GM06990 (cell line): Measurements from ENCODE around the gene SLC11A2.

Source experiments
- DNase-seq: peaks from one replicate; pipeline ENCODE4 v3.0.0-alpha.2; 2011; ENCODE audit not compliant: insufficient read length; ENCODE audit errors: extremely low read depth
- H3K27me3 ChIP-seq: replicated peaks from 2 replicates; pipeline ENCODE4 v1.6.0; 2011; ENCODE audit warnings: low read length; ENCODE audit not compliant: control insufficient read depth, insufficient read depth
- H3K36me3 ChIP-seq: 2 replicates; pipeline ENCODE4 v1.5.1; 2011; ENCODE audit warnings: low read length; ENCODE audit not compliant: control insufficient read depth, insufficient read depth
- H3K4me3 ChIP-seq: replicated peaks from 2 replicates; pipeline ENCODE4 v1.5.1; 2011; ENCODE audit warnings: low read depth, mild to moderate bottlenecking, control low read depth, low read length
- TF ChIP-seq, protein P1 (sequence below): IDR thresholded peaks from 2 replicates; pipeline ENCODE4 v1.5.1; 2011; ENCODE audit warnings: low read length, control low read depth, mild to moderate bottlenecking, inconsistent platforms; ENCODE audit not compliant: insufficient read depth, poor library complexity, severe bottlenecking

SLC11A2 gene

DNA sequence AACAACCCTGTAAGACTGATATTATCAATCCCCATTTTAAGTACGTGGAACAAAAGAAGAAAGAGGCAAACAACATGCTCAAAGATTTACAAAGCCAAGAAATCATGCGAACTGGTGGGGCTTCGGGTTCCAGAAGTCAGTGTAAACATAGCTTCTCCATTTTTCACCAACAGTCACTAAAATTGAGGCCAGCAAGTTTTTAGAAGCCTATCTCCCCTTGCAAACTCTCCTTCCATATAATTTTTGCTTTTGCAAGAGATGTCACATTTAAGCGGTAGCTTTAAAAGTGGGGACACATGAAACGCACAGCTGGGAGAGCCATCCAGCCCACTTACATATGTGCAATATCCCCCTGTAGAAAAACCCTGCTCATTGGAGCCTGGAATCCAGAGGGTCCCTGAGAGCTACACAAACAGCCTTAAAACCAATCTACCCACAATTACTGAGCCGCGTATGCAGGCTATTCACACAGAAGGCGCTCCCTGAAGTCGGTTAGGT, 797 bp downstream of the SLC11A2 start:
- TF ChIP-seq, protein P1, sequence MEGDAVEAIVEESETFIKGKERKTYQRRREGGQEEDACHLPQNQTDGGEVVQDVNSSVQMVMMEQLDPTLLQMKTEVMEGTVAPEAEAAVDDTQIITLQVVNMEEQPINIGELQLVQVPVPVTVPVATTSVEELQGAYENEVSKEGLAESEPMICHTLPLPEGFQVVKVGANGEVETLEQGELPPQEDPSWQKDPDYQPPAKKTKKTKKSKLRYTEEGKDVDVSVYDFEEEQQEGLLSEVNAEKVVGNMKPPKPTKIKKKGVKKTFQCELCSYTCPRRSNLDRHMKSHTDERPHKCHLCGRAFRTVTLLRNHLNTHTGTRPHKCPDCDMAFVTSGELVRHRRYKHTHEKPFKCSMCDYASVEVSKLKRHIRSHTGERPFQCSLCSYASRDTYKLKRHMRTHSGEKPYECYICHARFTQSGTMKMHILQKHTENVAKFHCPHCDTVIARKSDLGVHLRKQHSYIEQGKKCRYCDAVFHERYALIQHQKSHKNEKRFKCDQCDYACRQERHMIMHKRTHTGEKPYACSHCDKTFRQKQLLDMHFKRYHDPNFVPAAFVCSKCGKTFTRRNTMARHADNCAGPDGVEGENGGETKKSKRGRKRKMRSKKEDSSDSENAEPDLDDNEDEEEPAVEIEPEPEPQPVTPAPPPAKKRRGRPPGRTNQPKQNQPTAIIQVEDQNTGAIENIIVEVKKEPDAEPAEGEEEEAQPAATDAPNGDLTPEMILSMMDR, result no peak
- DNase-seq, result no peak
- H3K36me3 ChIP-seq, result no peaks in the 10 kb centered on the region
- peak overlapping the region; percentile 88 for H3K4me3 ChIP-seq
- no peaks in the 10 kb centered on the region for H3K27me3 ChIP-seq

DNA sequence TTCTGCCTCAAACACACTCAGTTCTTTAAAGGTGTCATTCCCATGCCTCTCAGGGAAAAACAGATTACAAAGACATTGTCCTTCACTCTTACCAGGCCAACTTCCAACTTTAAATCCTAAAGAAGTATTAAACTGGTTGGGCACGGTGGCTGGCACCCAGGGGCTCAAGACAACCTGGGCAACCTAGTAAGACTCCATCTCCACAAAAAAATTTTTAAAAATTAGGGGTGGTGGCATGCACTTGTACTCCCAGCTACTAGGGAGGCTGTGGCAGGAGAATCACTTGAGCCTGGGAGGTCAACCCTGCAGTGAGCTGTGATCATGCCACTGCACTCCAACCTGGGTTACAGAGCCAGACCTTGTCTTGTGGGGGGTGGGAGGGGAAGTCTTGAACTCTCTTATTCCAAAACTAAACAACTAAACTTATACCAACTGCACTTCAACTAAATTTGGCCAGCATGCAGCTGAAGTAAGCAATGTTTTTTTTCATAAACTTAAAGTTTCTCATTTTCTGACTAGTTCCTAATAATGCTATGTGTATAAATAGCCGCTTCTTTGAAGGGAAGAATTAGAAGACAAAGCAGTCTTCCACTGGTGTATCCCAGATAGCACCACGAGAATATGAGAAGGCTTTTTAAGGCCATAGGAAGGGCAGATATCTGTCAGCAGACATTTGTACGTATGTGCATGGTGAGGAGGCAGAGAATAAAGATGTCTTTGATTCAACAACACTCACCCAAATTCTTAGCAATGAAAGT, 2.4 kb downstream of the SLC11A2 start:
- H3K4me3 ChIP-seq, result peak overlapping the region; percentile 88
- H3K36me3 ChIP-seq, result no peaks in the 10 kb centered on the region
- no peak for DNase-seq
- TF ChIP-seq, protein P1, result no peak
- H3K27me3 ChIP-seq, result no peaks in the 10 kb centered on the region

DNA sequence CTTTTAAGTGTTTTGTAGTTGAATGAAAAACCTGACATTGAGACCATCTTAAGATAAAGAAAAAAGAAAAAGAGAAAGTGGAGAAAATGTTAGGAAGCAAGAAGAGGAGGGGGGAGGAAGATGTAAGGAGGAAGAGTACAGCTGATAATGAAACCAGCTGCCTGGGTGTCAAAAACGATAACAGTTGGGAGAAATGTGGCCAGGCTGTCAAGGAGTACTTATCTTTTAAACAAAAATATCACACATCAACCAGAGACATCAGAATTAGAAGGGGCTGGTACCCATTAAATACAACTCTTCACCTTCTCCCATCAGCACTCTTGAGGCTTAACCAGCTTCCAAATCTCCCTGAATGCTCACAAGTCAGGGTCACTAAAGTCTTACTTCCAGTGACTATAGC, 4.5 kb downstream of the SLC11A2 start:
- TF ChIP-seq, protein P1, result no peak
- no peaks in the 10 kb centered on the region for H3K27me3 ChIP-seq
- no peak overlapping the region for H3K4me3 ChIP-seq
- no peak for DNase-seq
- no peaks in the 10 kb centered on the region for H3K36me3 ChIP-seq

DNA sequence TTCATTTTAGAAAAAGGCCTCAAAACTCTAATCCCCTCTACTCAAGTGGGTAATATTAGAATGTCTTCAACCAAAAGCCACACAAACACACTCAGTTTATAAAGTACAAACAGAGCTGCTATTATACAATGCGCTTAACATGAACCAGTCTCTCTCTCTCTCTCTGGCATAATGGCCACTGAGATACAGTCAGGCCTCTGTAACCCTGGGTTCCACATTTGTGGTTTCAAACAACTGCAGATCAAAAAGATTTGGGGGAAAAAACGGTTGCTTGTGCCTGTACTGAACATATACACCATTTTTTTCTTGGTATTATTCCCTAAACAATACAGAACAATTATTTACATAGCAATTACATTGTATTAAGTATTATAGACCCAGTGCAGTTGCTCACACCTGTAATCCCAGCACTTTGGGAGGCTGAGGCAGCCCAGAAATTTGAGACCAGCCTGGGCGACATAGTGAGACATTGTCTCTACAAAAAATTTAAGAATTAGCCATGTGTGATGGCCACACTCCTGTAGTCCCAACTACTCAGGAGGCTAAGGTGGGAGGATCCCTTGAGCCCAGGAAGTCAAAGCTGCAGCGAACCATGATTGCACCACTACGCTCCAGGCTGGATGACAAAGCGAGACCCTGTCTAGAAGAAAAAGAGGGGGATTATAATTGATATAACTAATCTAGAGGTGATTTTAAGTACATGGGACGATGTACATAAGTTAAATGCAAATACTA, 5.6 kb downstream of the SLC11A2 start:
- DNase-seq, result no peak
- H3K4me3 ChIP-seq, result no peak overlapping the region
- TF ChIP-seq, protein P1, result no peak

DNA sequence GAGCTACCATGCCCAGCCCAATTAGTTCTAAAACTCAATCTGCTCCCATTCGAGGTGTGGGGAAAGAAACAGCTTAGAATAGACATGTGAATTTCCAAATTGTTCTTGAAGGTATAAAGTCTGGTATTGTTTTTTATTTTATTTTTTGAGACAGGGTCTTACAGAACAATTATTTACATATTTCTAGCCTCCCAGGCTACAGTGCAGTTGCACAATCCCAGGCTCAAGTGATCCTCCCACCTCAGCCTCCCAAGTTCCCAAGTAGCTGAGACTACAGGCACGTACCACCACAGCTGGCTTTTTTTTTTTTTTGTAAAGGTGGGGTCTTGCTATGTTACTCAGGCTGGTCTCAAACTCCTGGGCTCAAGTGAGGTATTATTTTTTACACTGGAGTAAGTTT, 6.3 kb downstream of the SLC11A2 start:
- TF ChIP-seq, protein P1, result no peak
- Histone ChIP-seq H3K4me3 (no peak overlapping the region), H3K27me3 (no peaks in the 10 kb centered on the region), H3K36me3 (no peaks in the 10 kb centered on the region)
- DNase-seq, result no peak

More for the DNA sequence above, 5.6 kb downstream of the SLC11A2 start:
- H3K27me3 ChIP-seq, result no peaks in the 10 kb centered on the region
- H3K36me3 ChIP-seq, result no peaks in the 10 kb centered on the region
